Measurements from ENCODE around the gene MRPL20. TPM values are rescaled to one million over a fixed set of nuclear protein-coding genes. Genes with fewer than 3 reads are reported as not detected.
A peak's percentile ranks its signal among the peaks of the same experiment; 100 is the strongest.

Gene MRPL20
- total RNA-seq, 1 donor from 2014 or later, result 86.9 TPM

GRCh38 chr1:1432951-1433803 lies 26.1 kb upstream of the MRPL20 start:
- DNase-seq (ENCODE audit: extremely low spot score, unreplicated experiment), result no peak
- Mint-ChIP-seq H3K9me3 (ENCODE audit: unreplicated experiment) (no peaks in the 10 kb centered on the region), H3K4me1 (ENCODE audit: unreplicated experiment) (peaks cover 53% of the 10 kb centered on the region), H3K4me3 (ENCODE audit: unreplicated experiment) (no peak overlapping the region), H3K27me3 (ENCODE audit: unreplicated experiment) (no peaks in the 10 kb centered on the region), H3K27ac (ENCODE audit: unreplicated experiment) (peak overlapping the region; percentile 47), H3K36me3 (ENCODE audit: unreplicated experiment) (no peaks in the 10 kb centered on the region)
- no peak for TF ChIP-seq CTCF (IDR thresholded peaks at IDR 0.05)

DNA sequence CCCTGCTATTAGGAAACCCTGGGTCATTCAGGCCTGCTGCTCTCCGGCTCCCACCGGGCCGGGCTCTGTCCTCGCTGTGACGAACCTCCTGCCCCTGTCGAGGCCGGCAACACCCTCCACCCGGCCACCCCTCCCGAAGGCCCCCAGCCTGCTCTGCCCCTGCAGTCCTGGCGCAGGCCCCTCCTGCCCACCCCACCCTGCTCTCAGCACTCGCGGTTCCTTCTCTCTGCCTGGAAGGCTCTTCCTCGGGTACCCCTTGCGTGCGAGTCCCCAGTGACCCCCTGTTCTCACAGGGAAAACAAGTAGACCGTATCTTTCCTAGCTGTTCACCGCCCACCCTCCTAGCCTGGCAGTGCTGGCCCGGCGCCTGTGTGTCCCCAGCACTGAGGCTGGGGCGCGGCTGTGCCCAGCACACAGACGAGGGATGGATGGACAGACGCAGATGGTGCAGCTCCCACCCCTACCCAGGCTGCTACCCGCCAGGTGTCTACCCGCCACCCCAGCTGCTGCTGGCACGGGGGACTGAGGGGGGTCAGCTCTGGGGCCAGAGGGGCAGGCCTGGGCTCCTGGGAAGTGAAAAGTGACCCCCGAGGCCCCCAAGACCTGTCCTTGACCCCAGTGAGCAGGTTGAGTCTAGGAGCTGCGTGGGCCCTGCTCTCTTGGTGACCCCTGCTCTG lies 25.3 kb upstream of the MRPL20 start:
- Mint-ChIP-seq H3K4me1 (ENCODE audit: unreplicated experiment) (peaks cover 49% of the 10 kb centered on the region), H3K27me3 (ENCODE audit: unreplicated experiment) (no peaks in the 10 kb centered on the region), H3K4me3 (ENCODE audit: unreplicated experiment) (no peak overlapping the region), H3K36me3 (ENCODE audit: unreplicated experiment) (no peaks in the 10 kb centered on the region), H3K27ac (ENCODE audit: unreplicated experiment) (peak overlapping the region; percentile 60), H3K9me3 (ENCODE audit: unreplicated experiment) (no peaks in the 10 kb centered on the region)
- DNase-seq (ENCODE audit: extremely low spot score, unreplicated experiment), result no peak
- no peak for TF ChIP-seq CTCF (IDR thresholded peaks at IDR 0.05)

DNA sequence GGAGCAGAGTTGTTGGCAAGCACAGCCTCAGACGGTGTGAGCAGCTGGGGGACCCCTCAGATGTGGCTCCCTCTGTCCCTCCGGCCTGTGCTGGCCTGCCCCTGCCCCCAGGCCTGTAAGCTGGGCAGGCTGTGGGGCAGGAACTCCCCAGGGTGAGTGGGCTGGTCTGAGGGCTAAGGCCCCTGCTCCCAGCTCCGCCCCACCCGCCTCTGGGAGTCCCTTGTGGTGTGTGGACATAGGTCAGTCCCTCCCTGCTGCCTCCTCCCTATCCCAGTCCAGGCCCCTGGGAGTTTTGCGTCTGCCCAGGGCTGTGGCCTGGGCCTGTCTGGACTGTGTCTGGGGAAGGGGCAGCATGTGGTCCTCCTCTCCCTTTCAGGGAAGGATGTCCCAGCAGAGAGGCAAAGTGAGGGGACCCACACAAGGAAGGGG lies 24.8 kb upstream of the MRPL20 start:
- no peaks in the 10 kb centered on the region for H3K9me3 Mint-ChIP-seq (ENCODE audit: unreplicated experiment)
- H3K27ac Mint-ChIP-seq (ENCODE audit: unreplicated experiment), result peak overlapping the region; percentile 60
- no peaks in the 10 kb centered on the region for H3K27me3 Mint-ChIP-seq (ENCODE audit: unreplicated experiment)
- H3K4me3 Mint-ChIP-seq (ENCODE audit: unreplicated experiment), result no peak overlapping the region
- no peaks in the 10 kb centered on the region for H3K36me3 Mint-ChIP-seq (ENCODE audit: unreplicated experiment)
- TF ChIP-seq CTCF (IDR thresholded peaks at IDR 0.05), result no peak
- DNase-seq (ENCODE audit: extremely low spot score, unreplicated experiment), result peak; percentile 84
- peaks cover 49% of the 10 kb centered on the region for H3K4me1 Mint-ChIP-seq (ENCODE audit: unreplicated experiment)

DNA sequence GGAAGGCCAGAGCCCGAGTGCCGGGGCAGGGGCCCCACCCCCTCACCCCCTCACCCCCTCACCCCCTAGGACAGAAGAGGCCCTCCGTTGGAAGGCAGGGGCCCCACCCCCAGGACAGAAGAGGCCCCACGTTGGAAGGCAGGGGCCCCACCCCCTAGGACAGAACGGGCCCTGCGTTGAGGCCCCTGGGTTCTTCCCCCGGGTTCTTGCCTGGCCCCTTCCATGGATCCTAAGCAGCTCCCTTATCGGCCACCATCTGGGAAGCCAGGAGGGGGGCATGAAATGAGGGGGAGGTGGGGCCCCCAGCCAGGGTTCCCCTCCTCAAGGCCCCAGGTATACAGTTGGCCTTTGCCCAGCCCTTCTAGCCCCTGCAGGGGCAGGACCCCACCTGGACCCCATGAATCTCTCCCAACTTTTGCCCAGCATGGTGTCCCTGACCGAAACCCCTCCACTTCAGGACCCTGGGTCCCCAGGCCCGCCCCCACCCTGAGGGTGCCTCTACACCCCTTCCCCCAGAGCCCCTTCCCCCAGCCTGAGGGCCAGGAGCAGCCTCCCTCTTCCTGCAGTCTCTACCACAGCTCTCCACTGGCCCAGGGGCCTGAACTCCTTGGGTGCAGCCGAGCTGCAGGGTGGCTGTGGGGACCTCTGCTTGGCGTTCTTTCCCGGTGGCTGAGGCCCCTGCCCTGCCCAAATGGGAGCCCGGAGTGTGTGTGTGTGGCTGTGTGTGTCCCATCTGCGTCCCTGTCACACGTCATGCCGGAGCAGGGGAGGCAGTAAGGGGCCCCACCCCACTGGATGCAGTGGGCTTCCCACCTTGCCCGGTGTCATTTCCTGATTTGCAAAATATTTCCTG lies 24.1 kb upstream of the MRPL20 start:
- Mint-ChIP-seq H3K4me3 (ENCODE audit: unreplicated experiment) (no peak overlapping the region), H3K36me3 (ENCODE audit: unreplicated experiment) (no peaks in the 10 kb centered on the region), H3K27ac (ENCODE audit: unreplicated experiment) (no peak overlapping the region), H3K9me3 (ENCODE audit: unreplicated experiment) (no peaks in the 10 kb centered on the region), H3K27me3 (ENCODE audit: unreplicated experiment) (no peaks in the 10 kb centered on the region), H3K4me1 (ENCODE audit: unreplicated experiment) (peaks cover 46% of the 10 kb centered on the region)
- DNase-seq (ENCODE audit: extremely low spot score, unreplicated experiment), result no peak
- no peak for TF ChIP-seq CTCF (IDR thresholded peaks at IDR 0.05)
